GM18858 (cell line): ENCODE results near the gene DUT.
"Not testable (repeated sequence)": the region's sequence is repeated elsewhere in the genome, so short reads cannot be mapped to it uniquely, and the experiment has no call there.

ENCODE experiments used
- ATAC-seq: cut with Tn5 transposase; IDR thresholded peaks from one replicate; pipeline ENCODE4 v1.9.1; 2021; ENCODE audit not compliant: unreplicated experiment

The DUT gene

DNA sequence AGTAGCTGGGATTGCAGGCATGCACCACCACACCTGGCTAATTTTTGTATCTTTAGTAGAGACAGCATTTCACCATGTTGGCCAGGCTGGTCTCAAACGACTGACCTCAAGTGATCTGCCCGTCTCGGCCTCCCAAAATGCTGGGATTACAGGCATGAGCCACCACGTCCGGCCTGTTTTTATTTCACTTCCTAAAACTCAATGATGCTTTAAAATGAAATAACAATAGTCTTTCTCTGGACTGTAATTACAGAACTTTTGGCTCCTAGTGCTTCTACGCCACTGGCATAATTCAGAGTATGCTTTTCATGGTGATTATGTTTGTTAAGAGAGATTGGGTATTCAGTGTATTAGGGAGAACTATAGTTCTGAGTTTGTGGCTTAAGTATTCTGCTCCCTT, 5.0 kb upstream of the DUT start:
- not testable (repeated sequence) for ATAC-seq

DNA sequence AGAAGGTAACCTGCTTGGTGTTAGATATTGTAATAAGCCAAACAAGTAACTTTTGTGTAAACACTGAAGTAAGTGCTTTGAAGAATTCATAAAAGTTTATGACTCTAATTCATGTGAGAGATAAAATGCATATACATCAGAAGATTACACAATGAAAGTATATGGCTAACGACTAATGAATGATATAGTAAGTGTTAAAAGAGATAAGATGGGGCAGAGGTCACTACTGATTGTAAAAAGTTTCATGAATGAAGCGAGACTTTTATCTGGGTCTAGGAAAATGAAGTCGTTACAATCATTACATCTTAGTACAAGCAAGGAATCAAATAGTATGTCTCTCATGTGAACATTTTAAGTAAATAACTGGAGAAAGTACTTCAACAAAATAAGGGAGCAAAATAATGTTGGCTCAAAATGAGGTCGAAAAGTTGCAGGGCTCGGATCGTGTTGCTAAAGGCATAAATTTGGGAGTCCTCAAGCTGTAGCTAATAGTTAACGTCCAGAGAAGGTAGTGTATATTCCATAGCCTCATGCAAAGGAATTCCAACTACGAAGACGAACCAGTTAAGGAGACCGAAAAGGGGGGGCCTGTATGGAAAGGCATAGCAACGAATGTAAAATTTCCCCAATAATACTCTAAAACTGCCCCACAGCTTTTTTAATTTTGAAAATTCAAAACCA, 984 bp upstream of the DUT start:
- ATAC-seq: no peak

DNA sequence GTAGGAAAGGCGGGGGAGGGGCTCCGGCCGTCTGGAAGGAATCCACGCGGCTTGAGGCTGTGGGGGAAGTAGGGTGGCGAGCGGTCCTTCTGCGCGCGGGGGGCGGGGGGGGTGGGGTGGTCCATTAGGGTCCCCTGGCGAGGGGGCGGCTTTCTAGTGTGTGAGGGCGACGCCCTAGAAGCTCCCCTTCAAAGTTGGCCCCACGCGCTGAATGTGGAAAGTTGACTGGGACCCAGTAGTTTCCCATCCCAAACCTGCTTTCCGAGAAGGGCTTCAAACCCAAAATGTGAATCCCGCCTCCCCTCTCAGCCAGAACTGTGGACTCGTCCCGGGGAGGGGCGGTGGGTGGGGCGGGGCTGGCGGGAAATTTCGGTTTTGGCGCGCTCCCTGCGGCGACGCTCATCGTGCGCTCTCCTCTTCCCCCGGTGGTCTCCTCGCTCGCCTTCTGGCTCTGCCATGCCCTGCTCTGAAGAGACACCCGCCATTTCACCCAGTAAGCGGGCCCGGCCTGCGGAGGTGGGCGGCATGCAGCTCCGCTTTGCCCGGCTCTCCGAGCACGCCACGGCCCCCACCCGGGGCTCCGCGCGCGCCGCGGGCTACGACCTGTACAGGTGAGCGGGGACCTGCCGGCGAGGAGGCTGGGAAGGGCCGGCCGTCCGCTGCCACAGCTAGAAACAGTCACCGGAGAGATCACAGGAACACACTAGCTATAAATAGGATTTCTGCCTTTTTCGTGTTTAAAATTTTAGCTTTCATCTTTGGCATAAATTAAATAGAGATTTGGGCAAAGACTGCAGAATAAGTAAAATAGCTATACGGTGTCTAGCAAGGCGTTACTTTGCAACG, 790 bp downstream of the DUT start:
- ATAC-seq: peak; percentile 11

- no peak for ATAC-seq
Observed at GRCh38 chr15:48332642-48333034, 1.4 kb downstream of the DUT start.

GRCh38 chr15:48333540-48333939, 2.3 kb downstream of the DUT start:
- ATAC-seq: no peak

DNA sequence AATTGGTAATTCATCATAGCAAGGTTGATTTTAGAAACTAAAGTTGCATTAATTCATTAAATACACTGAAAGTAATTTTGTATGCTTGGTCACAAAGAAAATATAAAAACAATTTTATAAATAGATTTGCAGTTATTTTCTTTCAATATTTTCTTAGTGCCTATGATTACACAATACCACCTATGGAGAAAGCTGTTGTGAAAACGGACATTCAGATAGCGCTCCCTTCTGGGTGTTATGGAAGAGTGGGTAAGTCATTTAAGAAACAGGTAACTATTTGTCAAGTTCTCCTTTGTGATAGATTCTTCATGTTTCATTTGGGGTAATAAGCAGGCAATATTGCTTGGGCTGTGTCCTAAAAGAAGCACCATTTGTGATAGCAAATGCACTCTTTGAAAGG, 3.0 kb downstream of the DUT start:
- ATAC-seq: no peak

- no peak for ATAC-seq
Observed at GRCh38 chr15:48336940-48337339, 5.7 kb downstream of the DUT start.

GRCh38 chr15:48337607-48338006, 6.4 kb downstream of the DUT start:
- no peak for ATAC-seq

- ATAC-seq: no peak
Observed at GRCh38 chr15:48340111-48340510, 8.9 kb downstream of the DUT start.

- no peak for ATAC-seq
Observed at GRCh38 chr15:48343865-48344264, 12.6 kb downstream of the DUT start.

- no peak for ATAC-seq
Observed at GRCh38 chr15:48345516-48345915, 14.3 kb downstream of the DUT start.

- ATAC-seq: peak; percentile 92
Observed at GRCh38 chr15:48352474-48353072, 21.3 kb downstream of the DUT start.

GRCh38 chr15:48354694-48355303, 23.6 kb downstream of the DUT start:
- ATAC-seq: no peak

DNA sequence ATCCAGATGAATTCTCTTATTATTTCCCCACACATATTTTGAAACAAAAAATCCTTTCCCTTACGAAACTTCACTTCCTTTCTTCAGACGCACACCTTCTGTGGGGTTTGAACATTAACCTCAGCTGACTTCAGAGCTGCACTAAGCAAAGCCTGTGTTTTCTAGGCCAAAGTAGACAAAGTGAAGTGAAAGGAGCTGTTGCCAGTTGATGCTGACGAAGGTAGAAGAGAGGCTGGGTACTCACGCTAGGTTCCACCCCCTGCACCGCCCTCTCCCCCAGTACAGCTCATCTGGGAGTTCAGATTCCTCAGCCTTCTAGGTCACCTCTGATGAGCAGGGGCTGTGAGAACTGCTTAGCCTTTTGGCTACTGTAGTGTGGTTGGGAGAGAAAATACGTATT, 24.1 kb downstream of the DUT start:
- ATAC-seq: no peak

DNA sequence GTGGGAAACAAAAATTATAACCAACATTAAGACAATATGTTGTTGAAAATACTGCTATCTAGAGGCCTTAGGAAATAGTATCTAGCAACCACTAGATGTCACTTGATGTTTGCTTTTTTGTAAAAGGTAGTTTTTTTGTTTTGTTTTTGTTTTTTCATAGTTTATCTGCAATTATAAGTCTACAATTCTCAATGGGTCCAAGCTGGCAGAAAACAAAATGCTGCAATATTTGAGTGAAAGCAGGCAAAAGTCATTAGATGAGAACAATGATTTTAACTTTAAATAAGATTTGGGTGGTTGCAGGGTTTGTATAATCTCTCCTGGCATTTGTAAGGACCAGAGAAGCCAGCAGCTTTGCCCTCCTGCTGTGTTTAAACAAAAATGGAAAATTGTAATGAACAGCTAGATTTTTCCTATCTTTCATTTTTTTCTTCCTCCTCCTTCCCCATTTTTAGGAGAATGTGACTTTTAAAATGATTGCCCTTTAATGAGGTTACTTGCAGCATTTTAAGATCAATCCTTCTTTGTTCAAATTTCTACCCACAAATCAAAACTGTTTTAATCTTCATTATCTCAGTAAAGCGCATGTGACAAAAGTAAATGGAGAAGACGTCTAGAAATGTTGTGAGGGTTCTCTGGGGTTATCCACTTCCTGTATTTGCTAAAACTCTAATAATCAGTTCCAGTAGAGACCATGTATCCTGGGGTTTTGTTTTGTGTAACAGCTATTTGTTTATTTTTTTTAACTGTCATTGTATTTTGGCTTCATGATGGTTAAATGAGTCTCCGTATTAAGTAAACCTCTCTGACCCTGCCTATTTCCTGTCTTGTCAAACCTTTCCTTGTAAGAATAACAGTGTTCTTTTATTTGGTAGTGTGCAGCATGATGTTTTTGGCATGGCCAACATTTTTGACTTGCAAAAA, 27.3 kb downstream of the DUT start:
- ATAC-seq: peak; percentile 40

DNA sequence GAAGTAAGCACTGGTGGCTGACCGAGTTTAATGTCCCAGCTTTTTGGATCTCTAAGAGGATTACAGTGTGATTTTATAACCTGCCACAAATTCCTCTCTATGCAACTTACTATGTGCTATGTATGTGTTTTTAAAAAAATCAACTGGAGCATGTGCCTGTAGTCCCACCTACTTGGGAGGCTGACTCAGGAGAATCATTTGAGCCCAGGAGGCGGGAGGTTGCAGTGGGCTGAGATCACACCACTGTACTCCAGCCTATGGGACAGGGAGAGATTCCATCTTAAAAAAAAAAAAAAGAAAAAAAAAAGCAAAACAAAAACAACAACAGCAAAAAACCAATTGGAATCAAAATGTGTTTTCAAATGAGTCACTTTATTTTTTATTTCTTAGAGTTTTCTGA, 29.6 kb downstream of the DUT start:
- no peak for ATAC-seq

GRCh38 chr15:48361685-48362084, 30.5 kb downstream of the DUT start:
- no peak for ATAC-seq

- no peak for ATAC-seq
Observed at GRCh38 chr15:48363474-48363873, 32.2 kb downstream of the DUT start.

DNA sequence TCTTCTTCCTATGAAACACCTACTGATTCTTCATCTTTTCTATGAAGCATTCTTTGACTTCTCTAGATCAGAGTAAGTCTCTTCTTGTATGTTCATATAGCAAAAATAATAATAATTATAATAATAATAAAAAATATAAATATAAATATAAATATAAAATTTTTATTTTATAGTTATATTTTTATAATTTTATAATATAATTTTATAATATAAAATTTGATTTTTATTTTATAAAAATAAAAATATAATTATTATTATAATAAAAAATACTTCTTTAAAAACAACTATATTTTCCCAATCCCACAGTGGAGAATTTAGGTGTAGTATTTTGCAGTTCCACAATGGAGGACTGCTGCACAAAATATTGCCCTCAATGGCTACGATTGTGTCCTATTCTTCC, 34.3 kb downstream of the DUT start:
- no peak for ATAC-seq

- ATAC-seq: no peak
Observed at GRCh38 chr15:48366584-48367312, 35.5 kb downstream of the DUT start.
